A549 (cell line): ENCODE data around the gene KCNJ1. TPM values are rescaled to one million over a fixed set of nuclear protein-coding genes. Genes with fewer than 3 reads are reported as not detected.

Experiments used
- ATAC-seq, 2 experiments: fragments of 200-7000 bp in 1 of 2; fragments of >200 bp in 1 of 2; cut with Nextera tagmentation in 1 of 2; cut with Tn5 transposase in 1 of 2; 3 replicates each; pipeline versions ENCODE4 v1.8.0 to v1.9.1; 2018 to 2020; ENCODE audit warnings: mild to moderate bottlenecking in 1 of 2, moderate library complexity in 1 of 2
- CTCF ChIA-PET: fragments of 300-600 bp; sonication (Branson Sonifier 250); formaldehyde crosslinking; extraction: SDS; loops from one replicate; lab custom pipeline; 2021; ENCODE audit warnings: antibody characterized with exemption, inconsistent platforms; lab: Yijun Ruan, JAX
- POLR2A ChIA-PET: fragments of 350-600 bp; formaldehyde crosslinking; extraction: SDS; loops from one replicate; lab custom pipeline; 2021; ENCODE audit warnings: antibody characterized with exemption, inconsistent platforms; lab: Yijun Ruan, JAX
- DNase-seq, 2 experiments: peaks; one replicate each; pipeline versions ENCODE4 v3.0.0 to v3.0.0-alpha.2; 2011 to 2016; ENCODE audit warnings: low read depth in 1 of 2, low spot score in 1 of 2
- FAIRE-seq: peaks from 2 replicates; lab custom pipeline; 2011; peaks lifted over from hg19 to GRCh38; lab: Jason Lieb, UNC
- H3K27ac ChIP-seq, 2 experiments: fragments of >200 bp; sonication (Bioruptor Twin); formaldehyde crosslinking; 3 replicates each; pipeline ENCODE4 v1.5.1; 2016 to 2017
- H3K4me1 ChIP-seq: fragments of >200 bp; sonication (Bioruptor Twin); formaldehyde crosslinking; 3 replicates; pipeline ENCODE4 v1.6.1; 2016
- H3K4me2 ChIP-seq: fragments of >200 bp; sonication (Bioruptor Twin); formaldehyde crosslinking; 3 replicates; pipeline ENCODE4 v1.6.1; 2016
- H3K4me3 ChIP-seq: fragments of >200 bp; sonication (Bioruptor Twin); formaldehyde crosslinking; 3 replicates; pipeline ENCODE4 v1.5.1; 2016
- H3K9me3 ChIP-seq: fragments of >200 bp; sonication (Bioruptor Twin); formaldehyde crosslinking; 3 replicates; pipeline ENCODE4 v1.6.1; 2016
- BHLHE40 ChIP-seq: IDR thresholded peaks from 2 replicates; pipeline ENCODE4 v1.6.1; 2012; ENCODE audit warnings: low read depth, low read length, inconsistent platforms
- CBX2 ChIP-seq: fragments of 200-600 bp; sonication (generic); IDR thresholded peaks from 2 replicates; pipeline ENCODE4 v1.6.1; 2016; ENCODE audit warnings: low read depth, mild to moderate bottlenecking, borderline replicate concordance
- CEBPB ChIP-seq, 2 experiments: fragments of >200 bp in 1 of 2; sonication (Bioruptor Twin) in 1 of 2; formaldehyde crosslinking in 1 of 2; IDR thresholded peaks; 2 replicates each; pipeline ENCODE4 v1.6.1; 2012 to 2016
- EHF ChIP-seq: fragments of 250-450 bp; sonication (Bioruptor Pico); IDR thresholded peaks from 2 replicates; pipeline ENCODE4 v1.5.0; 2020; ENCODE audit warnings: mild to moderate bottlenecking
- EP300 ChIP-seq, 2 experiments: fragments of >200 bp; sonication (Bioruptor Twin); formaldehyde crosslinking; IDR thresholded peaks; 2 replicates in 1 of 2; 3 replicates in 1 of 2; pipeline ENCODE4 v1.6.1; 2016 to 2017
- ESRRA ChIP-seq: fragments of 150-350 bp; IDR thresholded peaks from 2 replicates; pipeline ENCODE4 v1.6.1; 2014; ENCODE audit warnings: mild to moderate bottlenecking, low read length, borderline replicate concordance
- FOXS1 ChIP-seq: fragments of 250-450 bp; sonication (Bioruptor Pico); IDR thresholded peaks from 2 replicates; pipeline ENCODE4 v1.5.0; 2020; ENCODE audit warnings: mild to moderate bottlenecking, moderate library complexity
- GATA3 ChIP-seq: IDR thresholded peaks from 2 replicates; pipeline ENCODE4 v1.6.1; 2012; ENCODE audit warnings: borderline replicate concordance
- HOXB13 ChIP-seq: fragments of 250-450 bp; sonication (Bioruptor Pico); IDR thresholded peaks from 2 replicates; pipeline ENCODE4 v1.5.0; 2020; ENCODE audit warnings: low read depth, mild to moderate bottlenecking, moderate library complexity
- JUNB ChIP-seq: fragments of >200 bp; sonication (Bioruptor Twin); formaldehyde crosslinking; IDR thresholded peaks from 2 replicates; pipeline ENCODE4 v1.6.1; 2016
- KDM1A ChIP-seq: fragments of 200-600 bp; sonication (generic); IDR thresholded peaks from 2 replicates; pipeline ENCODE4 v1.6.1; 2016; ENCODE audit warnings: low read depth, mild to moderate bottlenecking
- MAZ ChIP-seq: fragments of 150-350 bp; IDR thresholded peaks from 2 replicates; pipeline ENCODE4 v1.6.1; 2014; ENCODE audit warnings: antibody characterized with exemption, low read depth, low read length, borderline replicate concordance
- PHF8 ChIP-seq: fragments of 200-600 bp; sonication (generic); IDR thresholded peaks from 2 replicates; pipeline ENCODE4 v1.6.1; 2016; ENCODE audit warnings: low read depth, mild to moderate bottlenecking, antibody characterized with exemption, moderate library complexity, borderline replicate concordance
- POLR2A ChIP-seq: IDR thresholded peaks from 2 replicates; pipeline ENCODE4 v1.6.1; 2012; ENCODE audit warnings: mild to moderate bottlenecking, low read length
- RARB ChIP-seq: fragments of 250-450 bp; sonication (Bioruptor Pico); IDR thresholded peaks from 2 replicates; pipeline ENCODE4 v1.8.0; 2021; ENCODE audit warnings: mild to moderate bottlenecking, moderate library complexity
- RNF2 ChIP-seq: fragments of 200-600 bp; sonication (generic); IDR thresholded peaks from 2 replicates; pipeline ENCODE4 v1.6.1; 2016; ENCODE audit warnings: low read depth, mild to moderate bottlenecking, antibody characterized with exemption, moderate library complexity, borderline replicate concordance
- SMC3 ChIP-seq: fragments of >200 bp; sonication (Bioruptor Twin); formaldehyde crosslinking; IDR thresholded peaks from 3 replicates; pipeline ENCODE4 v1.6.1; 2018; ENCODE audit warnings: inconsistent platforms
- TP53 ChIP-seq: fragments of 250-450 bp; sonication (Bioruptor Pico); IDR thresholded peaks from 2 replicates; pipeline ENCODE4 v1.5.0; 2021; ENCODE audit warnings: mild to moderate bottlenecking, moderate library complexity
- ZFP36 ChIP-seq: fragments of 450-650 bp; IDR thresholded peaks from 2 replicates; pipeline ENCODE4 v1.6.1; 2014; ENCODE audit warnings: borderline replicate concordance; ENCODE audit not compliant: partially characterized antibody
- ZSCAN20 ChIP-seq: fragments of 250-450 bp; sonication (Bioruptor Pico); IDR thresholded peaks from 2 replicates; pipeline ENCODE4 v1.8.0; 2022; ENCODE audit warnings: mild to moderate bottlenecking, moderate library complexity
- WGBS: methylation state at CpG from one replicate; pipeline ENCODE4 v1.1.6; 2017; ENCODE audit errors: missing lambda C conversion rate; 5-methylcytosine and 5-hydroxymethylcytosine counted together
- polyA plus RNA-seq, 4 experiments: library from polyadenylated mRNA; depleted of rRNA in 3 of 4; stranded (reverse); fragments of >200 nt; fragmentation: RNase III in 1 of 4; extraction: RNeasy Plus Mini Kit Qiagen cat#74134 plus additional on column Dnase treatment in 1 of 4; gene quantifications; 2 replicates in 3 of 4; 3 replicates in 1 of 4; pipeline ENCODE4 v1.2.3, GENCODE V29; 2011 to 2017
- TF ChIP-seq, protein P1 (sequence below): fragments of >200 bp; sonication (Bioruptor Twin); formaldehyde crosslinking; IDR thresholded peaks from 3 replicates; pipeline ENCODE4 v1.5.1; 2016
- TF ChIP-seq, protein P2 (sequence below): fragments of 250-450 bp; sonication (Bioruptor Pico); IDR thresholded peaks from 2 replicates; pipeline ENCODE4 v1.5.0; 2020; ENCODE audit warnings: low read depth, mild to moderate bottlenecking, moderate library complexity
- TF ChIP-seq, protein P3 (sequence below): IDR thresholded peaks from 2 replicates; pipeline ENCODE4 v1.6.1; 2012

KCNJ1 gene
- polyA plus RNA-seq, 2 of the 4 experiments (the other 2 are of a cell fraction), result 0.12 TPM; not detected in 1

DNA sequence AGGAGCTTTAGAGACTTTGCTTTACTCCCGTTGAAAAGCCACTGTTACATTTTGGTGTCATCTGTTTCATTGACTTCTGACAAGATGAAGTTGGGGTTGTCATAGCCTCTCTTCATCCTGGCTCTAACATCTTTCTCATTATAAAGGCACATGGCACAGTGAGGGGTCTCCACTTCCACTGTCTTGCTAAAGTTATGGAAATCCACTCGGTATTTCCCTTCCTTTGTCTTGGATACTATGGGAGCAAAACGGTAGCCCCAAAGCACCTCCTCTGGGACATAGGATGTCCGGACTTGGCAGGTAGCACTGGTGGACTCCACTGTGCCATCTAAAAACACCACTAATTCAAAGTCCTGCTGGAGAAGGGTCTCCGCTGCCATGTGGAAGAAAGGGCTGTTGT, 28.0 kb downstream of the KCNJ1 start:
- WGBS, result 33% methylated on average over 3 of the region's 5 CpGs
- no peak for FAIRE-seq
- Histone ChIP-seq H3K9me3 (no peaks in the 10 kb centered on the region), H3K27ac (no peak overlapping the region), H3K4me3 (no peak overlapping the region), H3K4me2 (no peak overlapping the region), H3K4me1 (no peaks in the 10 kb centered on the region)
- ChIA-PET POLR2A (no interaction called here), CTCF (interaction anchor here (1.0 to 1.8 kb wide), 2 partner anchors 8 to 667 kb away, joined by 3 to 6 read pairs; no protein-coding TSS in a partner anchor)
- no peak for ATAC-seq
- no peak for TF ChIP-seq BHLHE40
- no peak for TF ChIP-seq PHF8
- TF ChIP-seq CBX2, result no peak
- TF ChIP-seq KDM1A, result no peak
- no peak for DNase-seq

DNA sequence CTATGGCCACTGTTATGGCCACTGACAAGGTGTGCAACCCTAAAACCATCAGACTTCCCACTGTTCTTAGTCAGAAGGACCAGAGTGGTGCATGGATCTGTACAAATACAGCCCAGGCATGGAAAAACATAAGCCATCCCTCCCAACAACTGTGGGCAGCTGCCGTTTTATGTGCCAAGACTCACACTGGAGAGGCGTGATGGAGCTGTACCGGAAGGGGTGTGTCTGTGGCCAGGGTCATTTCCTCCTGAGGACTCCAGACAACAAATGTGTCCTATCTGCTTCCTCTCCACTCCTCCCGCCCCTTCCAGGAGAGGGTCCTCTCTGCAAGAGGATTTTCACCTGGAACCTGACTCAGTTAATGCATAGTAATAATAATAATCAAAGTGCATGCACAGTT, 29.5 kb downstream of the KCNJ1 start:
- CTCF ChIA-PET, result interaction anchor here (1.1 to 1.4 kb wide), 2 partner anchors 10 to 680 kb away, joined by 3 to 4 read pairs; no protein-coding TSS in a partner anchor

DNA sequence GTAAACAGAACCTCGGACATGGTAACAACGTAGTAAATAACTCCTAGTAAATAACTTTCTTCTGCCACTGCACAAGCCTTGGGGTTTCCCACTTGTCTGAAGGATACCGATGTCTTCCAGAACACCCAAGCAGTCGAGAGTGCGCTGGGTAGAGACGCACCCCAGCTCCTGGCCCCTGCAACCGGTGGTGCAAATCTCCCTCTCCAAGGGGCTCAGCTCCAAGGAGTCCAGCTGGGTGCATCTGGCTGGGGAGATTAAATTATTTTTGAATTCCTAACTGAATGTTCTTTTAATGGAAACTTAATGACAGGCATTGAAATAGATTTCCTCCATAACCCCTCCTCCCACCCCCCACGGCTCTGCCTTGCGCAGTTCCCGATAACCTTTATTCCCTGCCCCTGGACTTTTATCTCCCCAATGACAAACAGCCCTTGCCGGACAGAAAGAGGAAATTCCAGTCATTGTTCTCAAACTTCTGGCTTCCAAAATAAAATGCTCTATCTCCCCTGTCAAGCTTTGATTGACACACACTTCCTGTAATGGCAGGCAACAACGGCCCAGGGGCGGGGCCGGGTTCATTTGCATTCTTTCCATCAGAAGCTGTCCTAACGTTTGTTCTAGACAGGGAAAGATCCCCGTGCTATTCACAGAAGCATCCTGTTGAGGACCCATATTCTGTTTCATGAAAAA, 31.2 kb downstream of the KCNJ1 start:
- WGBS, result 51% methylated on average over 13 of the region's 16 CpGs
- ATAC-seq (no peak), FAIRE-seq (no peak), DNase-seq (no peak)
- Histone ChIP-seq H3K4me1 (0 out of 3 replicates have a peak, but pooled peaks cover 1% of the 10 kb centered on the region), H3K27ac (no peak overlapping the region), H3K9me3 (no peaks in the 10 kb centered on the region), H3K4me2 (no peak overlapping the region), H3K4me3 (no peak overlapping the region)
- TF ChIP-seq EP300 (IDR thresholded peaks at IDR 0.05), result no peak
- no peak for TF ChIP-seq HOXB13 (CRISPR knock-in tag)
- TF ChIP-seq, protein P1, sequence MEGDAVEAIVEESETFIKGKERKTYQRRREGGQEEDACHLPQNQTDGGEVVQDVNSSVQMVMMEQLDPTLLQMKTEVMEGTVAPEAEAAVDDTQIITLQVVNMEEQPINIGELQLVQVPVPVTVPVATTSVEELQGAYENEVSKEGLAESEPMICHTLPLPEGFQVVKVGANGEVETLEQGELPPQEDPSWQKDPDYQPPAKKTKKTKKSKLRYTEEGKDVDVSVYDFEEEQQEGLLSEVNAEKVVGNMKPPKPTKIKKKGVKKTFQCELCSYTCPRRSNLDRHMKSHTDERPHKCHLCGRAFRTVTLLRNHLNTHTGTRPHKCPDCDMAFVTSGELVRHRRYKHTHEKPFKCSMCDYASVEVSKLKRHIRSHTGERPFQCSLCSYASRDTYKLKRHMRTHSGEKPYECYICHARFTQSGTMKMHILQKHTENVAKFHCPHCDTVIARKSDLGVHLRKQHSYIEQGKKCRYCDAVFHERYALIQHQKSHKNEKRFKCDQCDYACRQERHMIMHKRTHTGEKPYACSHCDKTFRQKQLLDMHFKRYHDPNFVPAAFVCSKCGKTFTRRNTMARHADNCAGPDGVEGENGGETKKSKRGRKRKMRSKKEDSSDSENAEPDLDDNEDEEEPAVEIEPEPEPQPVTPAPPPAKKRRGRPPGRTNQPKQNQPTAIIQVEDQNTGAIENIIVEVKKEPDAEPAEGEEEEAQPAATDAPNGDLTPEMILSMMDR, result no peak
- no peak for TF ChIP-seq POLR2A
- no peak for TF ChIP-seq RNF2
- TF ChIP-seq, protein P2, sequence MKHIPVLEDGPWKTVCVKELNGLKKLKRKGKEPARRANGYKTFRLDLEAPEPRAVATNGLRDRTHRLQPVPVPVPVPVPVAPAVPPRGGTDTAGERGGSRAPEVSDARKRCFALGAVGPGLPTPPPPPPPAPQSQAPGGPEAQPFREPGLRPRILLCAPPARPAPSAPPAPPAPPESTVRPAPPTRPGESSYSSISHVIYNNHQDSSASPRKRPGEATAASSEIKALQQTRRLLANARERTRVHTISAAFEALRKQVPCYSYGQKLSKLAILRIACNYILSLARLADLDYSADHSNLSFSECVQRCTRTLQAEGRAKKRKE (CRISPR knock-in tag), result no peak
- no peak for TF ChIP-seq FOXS1 (CRISPR knock-in tag)
- TF ChIP-seq CEBPB (IDR thresholded peaks at IDR 0.05), result no peak
- TF ChIP-seq MAZ, result no peak
- TF ChIP-seq PHF8, result no peak
- TF ChIP-seq JUNB, result no peak
- TF ChIP-seq BHLHE40, result no peak
- TF ChIP-seq RARB (CRISPR knock-in tag), result no peak
- ChIA-PET POLR2A (no interaction called here), CTCF (no interaction called here)

More for the DNA sequence above, 29.5 kb downstream of the KCNJ1 start:
- no peak for ATAC-seq
- Histone ChIP-seq H3K27ac (no peak overlapping the region), H3K4me2 (no peak overlapping the region), H3K9me3 (no peaks in the 10 kb centered on the region), H3K4me3 (no peak overlapping the region), H3K4me1 (no peaks in the 10 kb centered on the region)
- POLR2A ChIA-PET, result no interaction called here
- no peak for DNase-seq
- no peak for TF ChIP-seq GATA3
- no peak for TF ChIP-seq KDM1A
- TF ChIP-seq EHF, result no peak
- TF ChIP-seq FOXS1 (CRISPR knock-in tag), result no peak
- no peak for TF ChIP-seq BHLHE40
- no peak for TF ChIP-seq TP53
- TF ChIP-seq ZSCAN20 (CRISPR knock-in tag), result no peak
- no peak for TF ChIP-seq ESRRA
- TF ChIP-seq, protein P2 (CRISPR knock-in tag), result no peak
- no peak for TF ChIP-seq SMC3
- TF ChIP-seq, protein P3, sequence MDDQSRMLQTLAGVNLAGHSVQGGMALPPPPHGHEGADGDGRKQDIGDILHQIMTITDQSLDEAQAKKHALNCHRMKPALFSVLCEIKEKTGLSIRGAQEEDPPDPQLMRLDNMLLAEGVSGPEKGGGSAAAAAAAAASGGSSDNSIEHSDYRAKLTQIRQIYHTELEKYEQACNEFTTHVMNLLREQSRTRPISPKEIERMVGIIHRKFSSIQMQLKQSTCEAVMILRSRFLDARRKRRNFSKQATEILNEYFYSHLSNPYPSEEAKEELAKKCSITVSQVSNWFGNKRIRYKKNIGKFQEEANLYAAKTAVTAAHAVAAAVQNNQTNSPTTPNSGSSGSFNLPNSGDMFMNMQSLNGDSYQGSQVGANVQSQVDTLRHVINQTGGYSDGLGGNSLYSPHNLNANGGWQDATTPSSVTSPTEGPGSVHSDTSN, result no peak
- TF ChIP-seq ZFP36, result no peak
- TF ChIP-seq, all 56 proteins: peak for 0
- 20% methylated on average over 4 of the region's 4 CpGs for WGBS
- FAIRE-seq, result no peak
